Stimulated activated naive CD4-positive, alpha-beta T cell treated with Interleukin-2 at 50 U/mL for 16 hours (primary cell): Measurements from ENCODE around the gene KLHL9.
A peak's percentile ranks its signal among the peaks of the same experiment; 100 is the strongest.

Experiments used
- DNase-seq: peaks from one replicate; lab custom pipeline; 2025; lab: John Stamatoyannopoulos, UW

The KLHL9 gene

GRCh38 chr9:21317956-21318923 is 17.0 kb downstream of the KLHL9 start:
- DNase-seq = peak; percentile 12

DNA sequence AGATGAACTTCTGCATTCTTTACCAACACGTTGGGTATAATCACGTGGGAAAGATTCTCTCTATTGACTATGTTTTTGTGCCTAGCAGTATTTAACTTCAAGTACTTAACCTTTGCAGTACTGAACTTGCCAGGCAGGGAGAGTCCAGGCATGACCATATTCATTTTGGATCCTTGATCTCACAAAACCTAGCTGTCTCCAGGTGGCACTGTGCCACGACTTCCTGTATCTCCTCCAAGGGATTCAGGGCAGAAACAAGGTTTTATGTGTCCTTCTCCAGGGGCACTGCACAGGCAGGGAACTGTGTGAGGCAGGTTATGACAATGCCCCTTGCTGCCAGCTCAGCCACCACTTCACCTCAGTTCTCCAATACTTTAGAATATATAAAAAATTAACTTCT is 18.3 kb downstream of the KLHL9 start:
- DNase-seq = no peak

DNA sequence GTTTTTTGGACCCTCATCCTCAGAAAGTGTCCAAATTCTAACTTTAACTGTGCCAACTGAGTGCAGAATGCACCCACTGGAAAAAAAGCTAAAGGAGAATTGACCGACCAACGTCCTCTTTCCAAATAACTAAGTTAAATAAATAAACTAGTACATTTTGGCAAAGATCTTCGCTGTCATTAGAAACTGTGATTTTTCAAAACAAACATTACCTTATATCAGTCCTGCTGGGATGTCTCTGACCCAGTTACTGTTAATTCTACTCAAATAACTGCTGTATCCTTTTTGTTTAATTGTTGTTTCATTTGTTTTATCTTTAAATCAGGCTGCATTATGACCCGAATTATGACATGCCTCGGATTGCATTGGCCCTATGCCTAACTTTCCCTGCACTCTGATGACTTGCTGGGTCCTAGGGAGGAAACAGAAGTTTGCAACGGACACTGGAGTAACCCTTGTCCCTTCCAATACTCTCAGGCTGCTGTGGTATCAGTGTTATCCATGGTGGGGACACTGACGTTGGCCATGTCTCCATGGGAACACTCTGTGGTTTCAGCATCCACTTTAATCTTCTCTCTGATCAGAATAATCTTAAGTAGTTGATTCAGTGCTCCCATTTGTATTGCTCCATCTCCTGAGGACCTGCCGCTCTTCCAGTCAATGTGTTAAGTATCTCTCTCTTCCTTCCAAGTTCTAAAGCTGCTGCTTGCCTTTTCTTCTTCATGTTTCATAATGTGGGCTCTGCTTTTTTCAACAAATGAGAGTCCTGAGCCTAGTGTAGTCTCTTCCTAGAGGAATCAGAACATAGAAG is 19.0 kb downstream of the KLHL9 start:
- no peak for DNase-seq

DNA sequence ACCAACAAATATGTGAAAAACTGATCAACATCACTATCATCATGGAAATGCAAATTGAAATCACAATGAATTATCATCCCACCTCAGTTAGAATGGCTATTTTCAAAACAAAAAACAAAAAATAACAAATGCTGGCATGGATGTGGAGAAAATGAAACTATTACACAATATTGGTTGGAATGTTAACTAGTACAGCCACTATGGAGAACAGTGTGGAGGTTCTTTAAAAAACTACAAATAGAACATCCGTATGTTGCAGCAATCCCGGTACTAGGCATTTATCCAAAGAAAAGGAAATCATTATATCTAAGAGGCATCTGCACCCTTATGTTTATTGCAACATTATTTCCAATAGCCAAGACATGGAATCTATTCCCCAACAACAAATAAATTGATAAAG is 21.1 kb downstream of the KLHL9 start:
- DNase-seq = no peak

DNA sequence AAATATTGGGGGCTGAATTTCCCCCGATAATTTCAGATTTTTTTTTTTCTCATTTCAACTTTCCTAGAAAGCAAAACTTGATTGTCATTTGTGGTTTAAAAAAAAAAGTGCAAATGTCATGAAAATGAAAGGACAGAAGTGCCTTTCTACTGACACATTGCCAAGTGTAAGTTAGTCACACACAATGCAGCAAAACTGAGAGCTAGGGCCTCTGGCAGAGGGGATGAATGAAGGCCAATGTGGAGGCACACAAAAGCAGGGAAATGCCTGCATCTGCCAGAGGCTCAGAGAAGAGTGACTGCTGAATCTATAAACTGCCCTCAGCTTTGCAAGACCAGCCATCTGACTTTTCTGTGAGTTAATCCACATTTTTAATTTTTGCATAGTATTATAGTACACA is 23.3 kb downstream of the KLHL9 start:
- no peak for DNase-seq

DNA sequence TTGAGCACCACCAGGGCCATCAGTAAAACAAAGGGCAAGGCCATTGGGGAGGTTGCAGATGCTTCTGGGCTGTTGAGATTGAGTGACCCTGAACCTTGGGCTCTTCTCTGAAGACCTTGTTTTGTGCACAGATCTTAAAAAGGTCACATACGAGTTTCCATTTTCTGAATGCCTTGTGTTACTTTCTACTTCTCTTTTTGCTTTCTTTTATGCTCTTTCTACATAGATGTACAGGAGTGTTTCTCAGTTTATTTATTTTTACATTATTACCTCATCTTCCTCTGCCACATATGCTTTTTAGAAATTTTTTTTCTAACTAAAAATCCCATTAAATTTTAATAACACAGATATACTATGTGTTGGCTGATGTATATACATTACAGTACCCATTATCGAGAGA is 30.0 kb downstream of the KLHL9 start, which contains the start of gene IFNA5:
TSS of gene IFNA5 (minus strand) at position 101 of the 400 bp plus-strand sequence. CDS start at position 44, 57 bp downstream.
- DNase-seq = no peak

DNA sequence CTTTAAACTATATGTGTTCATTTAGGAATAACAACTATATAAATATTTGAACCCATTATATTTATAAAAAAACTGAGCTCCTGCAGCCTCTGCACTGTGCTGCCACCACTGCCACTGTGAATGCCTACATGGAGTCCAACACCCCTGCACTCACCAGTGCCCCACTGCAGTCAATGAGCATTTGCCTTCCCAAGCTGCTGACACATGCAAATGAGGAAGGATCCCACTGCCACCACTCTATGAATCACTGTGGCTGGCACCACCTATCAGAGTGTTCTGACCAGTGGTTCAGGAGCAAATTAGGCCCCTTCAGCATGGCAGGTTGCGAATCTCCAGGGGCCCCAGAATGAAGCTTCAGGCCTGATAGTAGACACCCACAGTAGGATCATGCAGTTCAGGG is 39.2 kb downstream of the KLHL9 start:
- no peak for DNase-seq

- DNase-seq = no peak
Measured at GRCh38 chr9:21294904-21295538, 40.2 kb downstream of the KLHL9 start.

- DNase-seq = no peak
Measured at GRCh38 chr9:21294364-21294774, 40.8 kb downstream of the KLHL9 start.

DNA sequence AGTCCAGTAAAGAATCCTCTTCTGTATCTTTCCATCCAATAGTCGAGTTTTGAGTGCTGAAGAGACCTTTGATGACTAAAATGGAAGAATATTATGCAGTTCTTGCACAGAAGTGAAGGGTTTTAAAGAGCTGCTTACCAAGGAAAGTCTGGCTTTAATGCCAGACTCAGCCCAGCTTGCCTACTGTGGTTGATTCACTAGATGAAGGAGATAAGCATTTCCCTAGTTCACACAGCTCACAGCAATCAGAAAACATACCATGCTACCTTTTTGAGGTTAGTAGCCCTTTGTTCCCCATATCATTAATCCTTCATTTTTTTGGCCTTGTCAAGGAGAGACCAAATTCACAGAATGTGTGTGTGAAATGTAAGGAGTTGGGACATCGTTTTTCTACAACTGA is 45.4 kb downstream of the KLHL9 start:
- DNase-seq = no peak

DNA sequence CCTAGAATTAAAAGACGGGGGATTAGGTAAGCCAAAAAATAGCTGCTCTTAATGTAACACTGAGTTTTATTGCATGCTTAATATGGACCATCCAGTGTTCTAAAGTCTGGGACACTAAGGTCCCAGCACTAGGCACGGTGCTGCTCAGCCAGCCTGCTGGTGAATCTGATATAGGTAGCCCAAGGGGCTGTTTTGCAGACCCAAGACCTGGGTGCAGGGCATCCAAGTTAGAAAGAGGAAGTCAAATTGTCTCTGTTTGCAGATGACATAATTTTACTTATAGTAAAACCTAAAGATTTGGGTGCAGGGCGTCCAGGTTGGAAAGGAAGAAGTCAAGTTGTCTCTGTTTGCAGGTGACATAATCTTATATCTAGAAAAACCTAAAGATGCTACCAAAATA is 47.9 kb downstream of the KLHL9 start:
- no peak for DNase-seq

DNA sequence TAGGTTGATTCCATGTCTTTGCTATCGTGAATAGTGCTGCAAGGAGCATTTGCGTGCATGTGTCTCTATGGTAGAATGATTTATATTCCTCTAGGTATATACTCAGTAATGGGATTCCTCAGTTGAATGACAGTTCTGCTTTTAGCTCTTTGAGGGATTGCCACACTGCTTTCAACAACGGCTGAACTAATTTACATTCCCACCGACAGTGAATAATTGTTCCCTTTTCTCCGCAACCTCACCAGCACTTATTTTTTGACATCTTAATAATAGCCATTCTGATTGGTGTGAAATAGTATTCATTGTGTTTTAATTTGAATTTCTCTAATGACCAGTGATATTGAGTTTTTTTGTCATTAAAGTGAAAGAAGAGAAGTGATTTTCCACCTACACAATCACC is 48.5 kb downstream of the KLHL9 start:
- no peak for DNase-seq

DNA sequence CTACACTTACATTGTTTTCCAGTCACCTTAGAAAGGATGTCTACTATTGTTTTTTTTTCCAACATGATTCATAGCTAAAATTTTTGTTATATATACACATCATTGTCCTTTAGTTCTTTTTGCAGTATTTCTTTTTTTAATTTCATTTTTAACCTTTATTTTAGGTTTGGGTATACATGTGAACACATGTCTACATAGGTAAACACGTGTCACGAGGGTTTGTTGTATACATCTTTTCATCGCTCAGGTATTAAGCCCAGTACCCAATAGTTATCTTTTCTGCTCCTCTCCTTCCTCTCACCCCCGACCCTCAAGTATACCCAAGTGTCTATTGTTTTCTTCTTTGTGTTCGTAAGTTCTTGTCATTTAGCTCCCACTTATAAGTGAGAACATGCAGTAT is 49.1 kb downstream of the KLHL9 start:
- DNase-seq = no peak

GRCh38 chr9:21281275-21281674 is 53.9 kb downstream of the KLHL9 start:
- no peak for DNase-seq
